ENCODE results near the gene RELN.
"Not testable (repeated sequence)": the region's sequence is repeated elsewhere in the genome, so short reads cannot be mapped to it uniquely, and the experiment has no call there.

RELN gene

GRCh38 chr7:103795107-103795506 is 194.4 kb downstream of the RELN start:
- Histone ChIP-seq H3K27me3 (no peaks in the 10 kb centered on the region), H3K36me3 (no peaks in the 10 kb centered on the region), H3K4me1 (ENCODE audit: control insufficient read depth in 1 of 2, insufficient read depth in 1 of 2, low read depth in 1 of 2, low read length in 1 of 2) (no peaks in the 10 kb centered on the region), H3K4me3 (ENCODE audit: low read depth in 1 of 2, low read length in 1 of 2) (no peak overlapping the region), H3K9me3 (no peaks in the 10 kb centered on the region), H3K27ac (no peak overlapping the region)
- TF ChIP-seq CTCF (IDR thresholded peaks at IDR 0.05) = no peak

- Histone ChIP-seq H3K9me3 (no peaks in the 10 kb centered on the region), H3K4me1 (ENCODE audit: control insufficient read depth in 1 of 2, insufficient read depth in 1 of 2, low read depth in 1 of 2, low read length in 1 of 2) (no peaks in the 10 kb centered on the region), H3K27ac (no peak overlapping the region), H3K36me3 (no peaks in the 10 kb centered on the region), H3K4me3 (ENCODE audit: low read depth in 1 of 2, low read length in 1 of 2) (no peak overlapping the region), H3K27me3 (no peaks in the 10 kb centered on the region)
- TF ChIP-seq CTCF (IDR thresholded peaks at IDR 0.05) = no peak
Observed at GRCh38 chr7:103794424-103794823, 195.0 kb downstream of the RELN start.

- TF ChIP-seq CTCF (IDR thresholded peaks at IDR 0.05) = no peak
- H3K9me3 ChIP-seq = no peaks in the 10 kb centered on the region
- no peak overlapping the region for H3K4me3 ChIP-seq (ENCODE audit: low read depth in 1 of 2, low read length in 1 of 2)
- H3K36me3 ChIP-seq = no peaks in the 10 kb centered on the region
- no peaks in the 10 kb centered on the region for H3K4me1 ChIP-seq (ENCODE audit: control insufficient read depth in 1 of 2, insufficient read depth in 1 of 2, low read depth in 1 of 2, low read length in 1 of 2)
- no peaks in the 10 kb centered on the region for H3K27me3 ChIP-seq
- no peak overlapping the region for H3K27ac ChIP-seq
Observed at GRCh38 chr7:103793614-103794013, 195.8 kb downstream of the RELN start.

DNA sequence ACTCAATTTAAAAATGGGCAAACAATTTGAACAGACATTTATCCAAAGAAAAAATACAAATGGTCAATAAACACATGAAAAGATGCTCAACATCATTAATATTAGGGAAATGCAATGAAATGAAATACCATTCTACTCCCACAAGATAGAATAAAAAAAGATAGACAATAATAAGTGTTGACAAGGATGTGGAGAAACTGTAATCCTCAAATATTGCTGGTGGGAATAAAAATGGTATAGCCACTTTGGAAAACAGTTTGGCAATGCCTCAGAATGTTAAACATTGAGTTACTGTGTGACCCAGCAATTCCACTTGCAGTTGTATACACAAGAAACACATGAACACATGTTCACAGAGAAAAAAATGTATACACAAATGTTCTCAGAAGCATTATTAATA is 197.6 kb downstream of the RELN start:
- Histone ChIP-seq H3K4me3 (ENCODE audit: low read depth in 1 of 2, low read length in 1 of 2) (no peak overlapping the region), H3K9me3 (no peaks in the 10 kb centered on the region), H3K4me1 (ENCODE audit: control insufficient read depth in 1 of 2, insufficient read depth in 1 of 2, low read depth in 1 of 2, low read length in 1 of 2) (no peaks in the 10 kb centered on the region), H3K27me3 (no peaks in the 10 kb centered on the region), H3K27ac (no peak overlapping the region), H3K36me3 (no peaks in the 10 kb centered on the region)
- TF ChIP-seq CTCF (IDR thresholded peaks at IDR 0.05) = no peak

- H3K27ac ChIP-seq = not testable (repeated sequence)
Observed at GRCh38 chr7:103787041-103787440, 202.4 kb downstream of the RELN start.

DNA sequence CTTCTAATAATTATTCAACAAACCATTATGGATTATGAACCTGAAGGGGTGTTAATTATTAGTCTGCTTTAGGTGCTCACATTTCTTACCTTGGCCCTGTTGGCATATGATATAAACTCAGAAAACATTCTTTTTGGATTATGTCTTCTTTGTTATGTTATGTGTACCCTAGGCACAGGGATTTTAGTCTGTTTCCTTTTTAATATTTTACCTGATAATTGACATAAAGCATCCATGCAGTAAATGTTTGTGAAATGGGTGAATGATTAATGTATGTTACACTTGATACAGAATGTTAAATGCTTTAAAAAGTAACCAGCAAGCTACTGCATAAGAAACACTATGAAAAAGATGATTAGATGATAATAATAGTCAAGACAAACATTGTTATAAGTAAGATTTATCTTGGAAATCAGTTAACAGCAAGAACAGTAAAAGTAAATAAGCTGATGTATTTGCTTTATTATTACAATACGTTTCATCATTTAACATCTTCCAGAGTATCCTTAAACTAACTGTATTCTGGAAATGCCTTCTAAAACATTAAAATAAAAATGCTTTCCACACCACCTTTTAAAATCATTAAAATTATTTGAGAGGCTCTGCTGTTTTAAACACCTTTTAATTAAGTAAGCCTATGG is 204.7 kb downstream of the RELN start:
- no peak overlapping the region for H3K27ac ChIP-seq
- no peak for TF ChIP-seq CTCF (IDR thresholded peaks at IDR 0.05)
- H3K27me3 ChIP-seq = no peaks in the 10 kb centered on the region
- no peaks in the 10 kb centered on the region for H3K9me3 ChIP-seq
- no peaks in the 10 kb centered on the region for H3K4me1 ChIP-seq (ENCODE audit: control insufficient read depth in 1 of 2, insufficient read depth in 1 of 2, low read depth in 1 of 2, low read length in 1 of 2)
- no peaks in the 10 kb centered on the region for H3K36me3 ChIP-seq
- no peak overlapping the region for H3K4me3 ChIP-seq (ENCODE audit: low read depth in 1 of 2, low read length in 1 of 2)

More at GRCh38 chr7:103787041-103787440, 202.4 kb downstream of the RELN start:
- not testable (repeated sequence) for H3K27me3 ChIP-seq; H3K9me3 ChIP-seq; H3K4me3 ChIP-seq (ENCODE audit: low read depth in 1 of 2, low read length in 1 of 2); H3K4me1 ChIP-seq (ENCODE audit: control insufficient read depth in 1 of 2, insufficient read depth in 1 of 2, low read depth in 1 of 2, low read length in 1 of 2); H3K36me3 ChIP-seq

Data from neutrophil (primary cell).